ENCODE results near the gene CACNB3. TPM values are rescaled to one million over a fixed set of nuclear protein-coding genes. Genes with fewer than 3 reads are reported as not detected.

CACNB3 gene
- polyA plus RNA-seq, 3 donors = 0.84 to 6.3 (median 1.5) TPM

DNA sequence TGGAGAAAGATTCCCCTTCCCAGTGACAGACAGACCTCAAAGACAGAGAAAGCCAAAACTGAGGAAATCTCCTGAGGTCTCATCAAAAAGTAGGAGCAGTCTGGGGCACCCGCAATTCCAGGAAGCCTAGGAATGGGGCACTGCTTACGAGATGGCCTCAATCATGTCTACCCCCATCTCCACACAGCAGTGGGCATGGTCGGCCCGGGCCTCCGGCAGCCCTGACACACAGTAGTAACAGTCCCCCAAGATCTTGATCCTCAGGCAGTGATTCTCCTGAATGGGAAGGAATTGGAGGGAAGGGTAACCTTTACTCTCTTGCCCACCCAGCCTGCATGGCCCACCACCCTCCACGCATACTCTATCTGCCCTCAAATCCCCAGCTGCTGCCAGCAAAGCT, 41.3 kb upstream of the CACNB3 start:
- Histone ChIP-seq H3K36me3 (replicated peaks in 1 of 2; ENCODE audit: control insufficient read depth in 1 of 2, insufficient read depth in 2 of 2, low read length in 2 of 2) (no peaks in the 10 kb centered on the region), H3K79me2 (ENCODE audit: insufficient read depth, low read length) (no peaks in the 10 kb centered on the region), H2AFZ (ENCODE audit: insufficient read depth, low read depth, low read length, poor library complexity, severe bottlenecking) (no peak overlapping the region), H3K27ac (ENCODE audit: low read depth in 1 of 2, low read length in 2 of 2) (no peak overlapping the region), H3K4me1 (ENCODE audit: control insufficient read depth in 1 of 2, insufficient read depth in 2 of 2, low read length in 2 of 2) (peaks cover 11% of the 10 kb centered on the region in 2 donors), H4K20me1 (ENCODE audit: insufficient read depth, low read length) (no peaks in the 10 kb centered on the region), H3K27me3 (ENCODE audit: control insufficient read depth in 2 of 2, insufficient read depth in 2 of 2, low read length in 2 of 2) (no peaks in the 10 kb centered on the region), H3K9me3 (replicated peaks in 1 of 2; ENCODE audit: control insufficient read depth in 1 of 2, insufficient read depth in 1 of 2, low read length in 2 of 2) (no peaks in the 10 kb centered on the region), H3K9ac (ENCODE audit: insufficient read depth, low read length, poor library complexity, severe bottlenecking) (no peak overlapping the region), H3K4me2 (replicated peaks; ENCODE audit: extremely low read depth, low read length, poor library complexity, severe bottlenecking) (no peak overlapping the region), H3K4me3 (replicated peaks in 1 of 3; ENCODE audit: low read depth in 2 of 3, low read length in 3 of 3) (no peak overlapping the region)
- WGBS (ENCODE audit: insufficient coverage) = 91% methylated on average over 3 of the region's 6 CpGs
- intact Hi-C loops (cut with micrococcal nuclease) = no loop called here
- Mint-ChIP-seq H3K36me3 (no peaks in the 10 kb centered on the region), H3K4me1 (peaks cover 13% of the 10 kb centered on the region), H3K9me3 (peaks cover 0 to 3% (median 0%) of the 10 kb centered on the region in 7 donors), H3K4me3 (no peak overlapping the region), H3K27me3 (ENCODE audit: low read depth in 3 of 3) (peaks cover 0 to 1% (median 0%) of the 10 kb centered on the region in 3 donors), H3K27ac (no peak overlapping the region)
- TF ChIP-seq, protein P1, sequence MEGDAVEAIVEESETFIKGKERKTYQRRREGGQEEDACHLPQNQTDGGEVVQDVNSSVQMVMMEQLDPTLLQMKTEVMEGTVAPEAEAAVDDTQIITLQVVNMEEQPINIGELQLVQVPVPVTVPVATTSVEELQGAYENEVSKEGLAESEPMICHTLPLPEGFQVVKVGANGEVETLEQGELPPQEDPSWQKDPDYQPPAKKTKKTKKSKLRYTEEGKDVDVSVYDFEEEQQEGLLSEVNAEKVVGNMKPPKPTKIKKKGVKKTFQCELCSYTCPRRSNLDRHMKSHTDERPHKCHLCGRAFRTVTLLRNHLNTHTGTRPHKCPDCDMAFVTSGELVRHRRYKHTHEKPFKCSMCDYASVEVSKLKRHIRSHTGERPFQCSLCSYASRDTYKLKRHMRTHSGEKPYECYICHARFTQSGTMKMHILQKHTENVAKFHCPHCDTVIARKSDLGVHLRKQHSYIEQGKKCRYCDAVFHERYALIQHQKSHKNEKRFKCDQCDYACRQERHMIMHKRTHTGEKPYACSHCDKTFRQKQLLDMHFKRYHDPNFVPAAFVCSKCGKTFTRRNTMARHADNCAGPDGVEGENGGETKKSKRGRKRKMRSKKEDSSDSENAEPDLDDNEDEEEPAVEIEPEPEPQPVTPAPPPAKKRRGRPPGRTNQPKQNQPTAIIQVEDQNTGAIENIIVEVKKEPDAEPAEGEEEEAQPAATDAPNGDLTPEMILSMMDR (IDR thresholded peaks at IDR 0.05) = no peak
- DNase-seq = no peak

DNA sequence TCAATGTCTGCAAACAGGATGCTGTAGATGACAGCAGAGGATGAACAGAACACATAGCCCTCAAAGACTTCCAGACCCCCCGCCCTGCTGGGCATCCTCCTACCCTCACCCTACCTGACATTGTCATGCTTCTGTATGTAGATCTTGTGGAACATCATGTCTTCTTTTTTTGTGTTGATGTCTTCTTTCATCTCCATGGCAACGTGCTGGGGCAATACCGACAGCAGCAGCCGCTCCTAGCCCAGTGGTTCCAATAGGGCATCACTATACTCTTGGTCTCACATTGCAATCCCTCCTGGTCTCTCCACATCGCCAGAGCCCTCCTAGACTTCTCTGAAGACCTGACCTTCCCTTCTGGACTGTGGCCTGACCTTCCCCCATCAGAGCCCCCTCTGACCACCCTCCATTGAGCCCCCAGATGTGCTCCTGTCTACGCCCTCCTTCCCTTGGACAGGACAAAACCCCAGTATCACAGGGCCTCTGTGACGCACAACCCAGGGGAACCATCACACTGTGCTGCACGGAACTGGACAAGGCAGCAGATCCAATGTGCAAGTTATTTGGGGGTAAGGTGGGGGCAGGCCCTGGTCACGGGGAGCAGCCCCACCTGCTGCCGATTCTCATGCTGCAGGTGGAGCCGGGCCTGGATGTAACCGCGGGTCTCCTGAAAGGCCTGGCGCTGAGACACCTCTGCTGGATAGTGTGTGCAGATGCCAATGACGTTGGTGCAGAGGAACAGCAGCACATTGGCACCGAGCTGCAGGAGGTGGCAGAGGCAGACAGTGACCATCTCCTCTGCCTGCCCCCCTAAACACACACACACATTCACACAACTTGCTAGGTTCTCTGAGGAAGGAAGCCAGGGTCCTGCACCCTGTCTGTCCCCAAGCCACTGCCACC, 40.5 kb upstream of the CACNB3 start:
- Histone ChIP-seq H3K79me2 (ENCODE audit: insufficient read depth, low read length) (no peaks in the 10 kb centered on the region), H3K27me3 (ENCODE audit: control insufficient read depth in 2 of 2, insufficient read depth in 2 of 2, low read length in 2 of 2) (no peaks in the 10 kb centered on the region), H4K20me1 (ENCODE audit: insufficient read depth, low read length) (no peaks in the 10 kb centered on the region), H3K27ac (ENCODE audit: low read depth in 1 of 2, low read length in 2 of 2) (no peak overlapping the region), H3K36me3 (replicated peaks in 1 of 2; ENCODE audit: control insufficient read depth in 1 of 2, insufficient read depth in 2 of 2, low read length in 2 of 2) (no peaks in the 10 kb centered on the region), H3K4me1 (ENCODE audit: control insufficient read depth in 1 of 2, insufficient read depth in 2 of 2, low read length in 2 of 2) (peaks cover 11% of the 10 kb centered on the region in 2 donors), H2AFZ (ENCODE audit: insufficient read depth, low read depth, low read length, poor library complexity, severe bottlenecking) (no peak overlapping the region), H3K9me3 (replicated peaks in 1 of 2; ENCODE audit: control insufficient read depth in 1 of 2, insufficient read depth in 1 of 2, low read length in 2 of 2) (no peaks in the 10 kb centered on the region), H3K4me3 (replicated peaks in 1 of 3; ENCODE audit: low read depth in 2 of 3, low read length in 3 of 3) (no peak overlapping the region), H3K9ac (ENCODE audit: insufficient read depth, low read length, poor library complexity, severe bottlenecking) (no peak overlapping the region), H3K4me2 (replicated peaks; ENCODE audit: extremely low read depth, low read length, poor library complexity, severe bottlenecking) (no peak overlapping the region)
- H3K9me3 Mint-ChIP-seq = peaks cover 0 to 3% (median 0%) of the 10 kb centered on the region in 7 donors
- H3K27me3 Mint-ChIP-seq (ENCODE audit: low read depth in 3 of 3) = peaks cover 0 to 1% (median 0%) of the 10 kb centered on the region in 3 donors
- no peak for DNase-seq
- whole genome bisulfite sequencing (ENCODE audit: insufficient coverage) = 93% methylated on average over 12 of the region's 16 CpGs
- H3K27ac Mint-ChIP-seq = peak overlapping the region in 1 of 7 donors; percentile 4
- H3K4me1 Mint-ChIP-seq = peaks cover 13% of the 10 kb centered on the region
- intact Hi-C loops (cut with micrococcal nuclease) = no loop called here
- TF ChIP-seq, protein P1 (IDR thresholded peaks at IDR 0.05) = no peak
- no peaks in the 10 kb centered on the region for H3K36me3 Mint-ChIP-seq
- no peak overlapping the region for H3K4me3 Mint-ChIP-seq

All from CD14-positive monocyte (primary cell).